NCI-H524 treated with DMSO at 0.1 percent for 48 hours (cell line): ENCODE measurements around the gene ZNF124.
"Not testable (repeated sequence)": the region's sequence is repeated elsewhere in the genome, so short reads cannot be mapped to it uniquely, and the experiment has no call there.

ENCODE experiments used
- DNase-seq: peaks from one replicate; lab custom pipeline; 2025; lab: John Stamatoyannopoulos, UW

The ZNF124 gene

DNA sequence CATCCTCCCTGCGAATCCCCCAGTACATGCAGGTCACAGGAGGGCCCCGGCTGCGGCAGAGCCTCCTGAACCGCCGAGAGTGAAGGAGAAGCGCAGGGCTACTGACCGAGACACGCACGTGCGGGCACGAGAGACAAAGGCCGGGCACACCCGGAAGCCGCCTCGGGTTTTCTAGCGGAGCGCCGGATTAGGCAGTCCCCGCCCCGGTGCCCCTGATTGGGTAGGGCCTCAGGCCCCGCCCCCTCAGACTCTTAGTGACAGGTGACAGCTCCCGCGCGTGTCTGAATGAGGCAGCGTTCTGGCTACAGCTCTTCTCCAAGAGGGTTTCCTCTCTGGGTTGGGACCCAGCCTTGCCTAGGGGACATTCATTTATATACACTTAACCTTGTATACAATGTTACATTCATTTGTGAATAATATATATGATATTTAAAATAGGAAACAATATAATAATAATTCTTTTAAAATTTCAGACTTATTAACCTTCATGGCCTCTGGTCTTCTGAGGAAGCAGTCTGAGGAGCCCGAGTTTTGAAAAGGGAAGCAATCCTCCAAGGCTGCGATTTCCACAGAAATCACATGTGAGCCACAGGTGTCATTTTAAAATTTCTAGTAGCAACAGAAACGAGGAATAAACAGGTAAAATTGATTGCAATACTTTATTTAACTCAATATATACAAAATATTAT, at the start of gene ZNF124:
ZNF124 (minus strand) TSS at position 146 of the 689 bp plus-strand sequence; CDS start at position 3, 143 bp downstream.
- not testable (repeated sequence) for DNase-seq

DNA sequence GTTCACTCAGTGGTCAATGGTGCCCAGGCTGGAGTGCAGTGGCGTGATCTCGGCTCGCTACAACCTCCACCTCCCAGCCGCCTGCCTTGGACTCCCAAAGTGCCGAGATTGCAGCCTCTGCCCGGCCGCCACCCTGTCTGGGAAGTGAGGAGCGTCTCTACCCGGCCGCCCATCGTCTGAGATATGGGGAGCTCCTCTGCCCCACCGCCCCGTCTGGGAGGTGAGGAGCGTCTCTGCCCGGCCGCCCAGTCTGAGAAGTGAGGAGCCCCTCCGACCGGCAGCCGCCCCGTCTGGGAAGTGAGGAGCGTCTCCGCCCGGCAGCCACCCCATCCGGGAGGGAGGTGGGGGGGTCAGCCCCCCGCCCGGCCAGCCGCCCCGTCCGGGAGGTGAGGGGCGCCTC, 48.5 kb upstream of the ZNF124 start:
- not testable (repeated sequence) for DNase-seq

- DNase-seq: no peak
These were observed 46.4 kb upstream of the ZNF124 start for GRCh38 chr1:247218121-247218651.

DNA sequence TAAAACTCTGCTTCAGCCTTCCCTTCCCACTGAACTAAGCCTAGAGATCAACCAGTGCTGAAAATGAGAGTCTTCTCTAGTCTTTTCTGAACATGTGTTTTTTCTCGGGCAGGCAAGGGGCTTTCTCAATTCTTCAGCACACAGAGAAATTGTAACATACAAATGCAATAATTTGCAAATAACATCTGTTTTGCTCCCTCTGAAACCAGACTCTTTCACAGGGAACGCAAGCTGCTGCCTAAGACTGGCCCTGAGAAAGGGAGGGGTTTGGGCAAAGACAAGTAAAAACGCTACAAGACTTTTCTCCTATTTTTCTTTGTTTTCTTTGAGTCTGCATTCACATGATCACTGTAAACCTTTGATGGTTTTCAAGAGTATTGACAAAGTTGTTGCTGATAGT, 44.4 kb upstream of the ZNF124 start:
- DNase-seq: no peak

- DNase-seq: no peak
These were observed 41.1 kb upstream of the ZNF124 start for GRCh38 chr1:247212627-247213617.

DNA sequence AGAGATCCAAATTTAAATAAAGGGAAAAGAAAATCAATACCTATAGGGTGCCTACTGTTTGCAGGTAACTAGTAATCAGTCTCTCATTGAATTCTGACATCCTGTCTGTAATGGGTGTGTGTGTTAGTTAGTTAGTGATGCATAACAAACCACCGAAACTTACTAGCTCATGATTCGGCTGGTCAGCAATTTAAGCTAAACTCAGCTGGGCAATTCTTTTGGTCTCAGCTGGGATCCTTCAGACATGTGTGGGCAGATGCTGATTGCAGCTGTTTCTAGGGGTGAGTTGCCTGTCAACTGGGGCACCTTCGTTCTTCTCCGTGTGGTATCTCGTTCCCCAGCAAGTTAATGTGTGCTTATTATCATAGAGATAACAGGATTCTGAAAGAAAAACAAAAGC, 40.2 kb upstream of the ZNF124 start:
- no peak for DNase-seq

- no peak for DNase-seq
These were observed 39.5 kb upstream of the ZNF124 start for GRCh38 chr1:247211339-247211738.

- DNase-seq: peak; percentile 68
These were observed 38.7 kb upstream of the ZNF124 start for GRCh38 chr1:247210376-247211117.

DNA sequence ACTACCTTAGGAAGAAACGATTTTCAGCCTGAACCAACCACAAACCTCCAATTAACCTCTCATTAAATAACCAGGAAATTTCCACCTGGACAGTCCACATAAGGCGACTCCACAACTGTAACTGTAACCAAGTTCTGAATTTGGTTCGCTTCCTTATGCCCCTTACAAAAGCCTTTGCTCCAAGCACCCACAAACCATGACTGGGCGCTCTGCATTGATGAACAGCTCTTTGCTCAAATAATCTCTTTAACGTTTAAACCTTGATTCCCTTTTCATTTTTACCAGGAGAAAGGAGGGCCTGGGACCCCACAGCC, 38.2 kb upstream of the ZNF124 start:
- no peak for DNase-seq

DNA sequence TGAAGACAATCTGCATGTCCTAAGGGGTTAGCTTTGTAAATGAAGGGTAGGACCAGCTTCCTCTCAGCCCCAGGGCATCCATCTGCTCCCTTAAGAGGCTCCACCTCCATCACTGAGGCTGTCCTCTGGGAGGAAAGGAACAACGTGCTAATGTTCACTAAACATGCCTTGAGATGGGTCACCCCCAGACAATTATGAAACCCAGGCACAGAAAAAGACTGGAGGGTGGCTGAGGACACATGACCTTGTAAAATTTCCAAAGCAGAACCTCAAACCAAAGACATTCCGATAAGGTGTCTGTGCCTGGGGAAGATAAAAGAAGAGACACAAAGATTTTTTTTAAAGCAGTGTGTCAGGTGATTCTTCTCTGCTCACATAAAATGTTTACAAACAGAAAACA, 37.6 kb upstream of the ZNF124 start:
- no peak for DNase-seq

- DNase-seq: no peak
These were observed 32.4 kb upstream of the ZNF124 start for GRCh38 chr1:247204177-247204647.

DNA sequence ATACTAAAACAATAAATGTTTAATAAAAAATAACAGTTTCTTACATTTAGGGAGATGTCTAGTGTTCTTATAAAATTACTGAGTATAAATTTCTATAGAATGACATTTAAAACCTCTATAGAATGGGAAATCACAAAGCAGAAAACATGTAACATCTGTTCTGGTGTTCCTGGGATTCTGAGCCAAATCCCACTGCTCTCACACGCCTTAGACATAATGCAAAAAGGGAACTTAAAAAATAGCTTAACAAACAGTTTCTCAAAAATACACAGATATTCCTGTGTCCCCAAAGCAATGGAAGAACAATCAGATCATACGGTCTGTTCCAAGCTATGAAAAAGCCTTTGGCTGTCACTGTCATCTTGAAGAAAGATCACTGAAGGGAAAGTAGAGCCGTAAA, 27.0 kb upstream of the ZNF124 start:
- no peak for DNase-seq

- DNase-seq: no peak
These were observed 22.1 kb upstream of the ZNF124 start for GRCh38 chr1:247193958-247194357.

DNA sequence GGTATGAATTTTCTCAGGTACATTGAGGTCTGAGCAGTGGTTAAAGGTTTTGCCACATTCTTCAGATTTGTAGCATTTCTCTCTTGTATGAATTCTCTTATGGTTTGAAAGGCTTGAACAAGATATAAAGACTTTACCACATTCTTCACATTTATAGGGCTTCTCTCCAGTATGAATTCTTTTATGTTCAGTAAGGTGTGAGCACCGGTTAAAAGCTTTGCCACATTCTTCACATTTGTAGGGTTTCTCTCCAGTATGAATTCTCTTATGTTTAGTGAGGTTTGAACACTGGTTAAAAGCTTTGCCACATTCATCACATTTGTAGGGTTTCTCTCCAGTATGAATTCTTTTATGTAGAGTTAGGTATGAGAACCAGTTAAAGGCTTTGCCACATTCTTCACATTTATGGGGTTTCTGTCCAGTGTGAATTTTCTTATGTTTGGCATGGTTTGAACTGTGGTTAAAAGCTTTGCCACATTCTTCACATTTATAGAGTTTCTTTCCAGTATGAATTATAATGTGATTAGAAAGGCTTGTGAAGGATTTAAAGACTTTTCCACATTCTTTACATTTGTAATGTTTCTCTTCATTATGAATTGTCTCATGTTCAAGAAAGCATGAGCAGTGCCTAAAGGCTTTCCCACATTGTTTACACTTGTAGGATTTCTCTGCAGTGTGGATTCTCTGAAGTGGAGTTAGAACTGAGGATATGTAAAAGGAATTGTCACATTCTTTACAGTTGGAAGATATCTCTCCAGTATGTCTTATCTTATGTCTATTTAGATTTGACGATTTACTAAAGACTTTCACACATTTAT, 18.4 kb upstream of the ZNF124 start:
- no peak for DNase-seq

DNA sequence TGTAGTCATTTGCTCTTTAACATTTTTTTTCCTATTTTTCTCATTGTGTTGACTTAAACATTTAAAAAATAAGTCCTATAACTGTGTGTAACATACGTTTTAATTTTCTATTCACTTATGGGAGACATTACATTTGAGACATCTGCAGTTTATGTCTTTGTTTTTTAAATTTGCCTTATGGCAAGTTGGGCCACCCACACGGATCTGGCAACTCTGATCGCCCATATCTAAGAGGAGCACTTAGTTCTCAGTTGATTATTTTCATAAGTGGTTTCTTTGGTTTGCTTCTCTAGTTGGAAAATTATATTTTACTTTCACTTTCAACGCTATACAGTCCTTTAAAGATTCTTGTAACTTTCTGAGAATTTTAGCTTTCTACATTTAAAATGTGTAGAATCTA, 13.8 kb upstream of the ZNF124 start:
- DNase-seq: no peak

DNA sequence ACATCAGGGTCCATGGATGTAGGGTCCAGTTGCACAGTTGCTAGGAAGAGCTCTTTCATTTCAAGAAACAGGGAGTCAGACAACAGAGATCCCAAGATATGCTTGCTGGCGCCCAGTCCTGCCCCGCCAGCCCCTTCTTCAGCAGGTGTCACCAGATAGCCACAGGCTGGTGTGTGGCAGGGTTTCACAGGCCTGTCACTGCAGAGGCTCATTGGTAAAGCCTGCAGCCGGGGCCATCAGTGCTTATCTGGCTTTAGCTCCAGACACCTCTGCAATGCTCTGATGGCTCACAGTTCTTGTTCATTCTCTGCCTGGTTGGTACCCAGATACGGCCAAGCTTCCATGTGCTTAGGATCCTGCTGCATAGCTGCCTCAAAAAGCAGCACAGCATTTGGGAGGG, 12.4 kb upstream of the ZNF124 start:
- DNase-seq: no peak

DNA sequence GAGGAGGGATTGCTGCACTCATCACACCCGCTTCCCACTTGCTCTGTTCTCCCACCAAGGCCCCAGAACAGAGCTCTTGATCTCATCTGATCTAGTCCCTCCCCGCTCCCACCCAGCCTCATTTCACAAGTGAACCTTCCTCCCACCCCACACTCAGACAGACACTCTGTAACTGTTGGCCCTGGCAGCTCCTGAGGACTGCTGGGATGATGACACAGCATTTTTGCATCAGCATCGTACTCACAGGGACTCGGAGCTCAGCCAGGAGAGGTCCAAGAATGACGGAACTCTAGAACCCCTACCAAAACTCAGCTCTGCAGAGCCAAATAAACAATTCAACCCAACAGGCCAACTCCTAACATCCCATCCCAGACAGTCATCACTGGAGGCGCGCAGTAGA, 11.2 kb upstream of the ZNF124 start:
- no peak for DNase-seq

DNA sequence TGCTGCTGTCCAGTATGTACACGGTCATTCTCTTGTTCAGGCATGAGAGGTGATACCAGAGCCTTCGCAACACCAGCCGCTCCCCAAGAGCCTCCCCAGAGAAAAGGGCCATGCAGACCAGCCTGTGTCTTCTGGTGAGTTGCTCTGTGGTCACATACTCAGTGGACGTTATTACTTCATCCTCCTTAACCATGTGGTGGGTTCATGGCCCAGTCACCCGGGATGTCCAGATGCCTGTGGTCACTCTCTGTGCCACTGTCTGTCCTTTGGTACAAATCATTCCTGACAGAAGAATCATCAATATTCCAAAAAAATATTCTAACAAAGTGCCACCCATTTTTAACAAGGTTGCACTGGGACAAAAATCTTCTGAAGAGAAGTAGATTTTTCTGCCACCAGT, 8.8 kb upstream of the ZNF124 start:
- DNase-seq: no peak

DNA sequence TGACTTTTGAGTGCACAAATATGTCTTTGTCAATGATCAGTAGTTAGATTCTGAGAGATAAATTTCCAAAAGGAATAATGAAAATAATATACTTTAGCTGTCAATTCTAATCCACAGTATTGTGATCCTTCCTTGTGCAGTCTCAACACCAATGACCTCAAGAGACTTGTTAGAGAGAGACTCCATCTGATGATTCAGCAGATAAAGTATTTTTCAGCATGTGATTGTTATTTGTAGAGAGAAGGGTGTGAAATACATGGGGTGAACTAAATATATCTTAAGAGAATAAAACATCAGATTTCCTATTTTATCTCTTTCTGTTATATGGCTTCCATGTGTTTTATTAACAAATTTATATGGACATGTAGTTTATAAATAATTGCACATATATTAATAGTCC, 5.9 kb upstream of the ZNF124 start:
- no peak for DNase-seq

DNA sequence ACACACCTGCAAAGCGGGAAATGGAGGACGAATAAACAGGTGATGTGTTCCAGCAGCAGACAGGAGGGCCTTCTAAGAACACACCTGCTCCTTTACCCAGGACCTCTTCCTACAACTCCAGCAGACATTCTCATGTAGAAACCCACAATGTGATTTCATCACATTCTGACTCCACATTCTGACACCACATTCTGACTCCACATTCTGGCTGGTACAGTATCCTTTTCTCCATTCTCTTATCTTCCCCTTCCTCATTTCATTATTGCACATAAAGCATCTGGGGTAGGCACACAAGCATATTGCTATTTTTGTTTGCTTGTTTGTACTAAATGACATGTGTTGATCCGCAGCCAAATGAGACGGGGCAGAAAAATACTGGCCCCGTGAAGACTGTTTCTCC, 3.6 kb upstream of the ZNF124 start:
- DNase-seq: no peak

GRCh38 chr1:247173431-247173830, 1.6 kb upstream of the ZNF124 start:
- no peak for DNase-seq
